BE2C (cell line): ENCODE data around the gene STRA8.

ENCODE experiments used
- DNase-seq: peaks from one replicate; pipeline ENCODE4 v3.0.0-alpha.2; 2020
- H3K27me3 ChIP-seq: fragments of 250-450 bp; sonication (Bioruptor Pico); 2 replicates; pipeline ENCODE4 v1.5.1; 2020; ENCODE audit warnings: mild to moderate bottlenecking
- H3K36me3 ChIP-seq: fragments of 250-450 bp; sonication (Bioruptor Pico); 2 replicates; pipeline ENCODE4 v1.5.1; 2020; ENCODE audit warnings: mild to moderate bottlenecking
- H3K4me1 ChIP-seq: fragments of 250-450 bp; sonication (Bioruptor Pico); 2 replicates; pipeline ENCODE4 v1.5.1; 2020
- H3K4me3 ChIP-seq: 2 replicates; pipeline ENCODE4 v1.5.1; 2011; ENCODE audit warnings: low read depth, low read length
- H3K9me3 ChIP-seq: fragments of 250-450 bp; sonication (Bioruptor Pico); 2 replicates; pipeline ENCODE4 v1.5.1; 2020
- TF ChIP-seq, protein P1 (sequence below): IDR thresholded peaks from 2 replicates; pipeline ENCODE4 v1.5.1; 2012; ENCODE audit warnings: mild to moderate bottlenecking, low read depth, low read length

STRA8 gene

GRCh38 chr7:135273581-135273980, 39.9 kb downstream of the STRA8 start:
- Histone ChIP-seq H3K27me3 (no peaks in the 10 kb centered on the region), H3K4me3 (no peak overlapping the region), H3K9me3 (no peaks in the 10 kb centered on the region), H3K4me1 (no peaks in the 10 kb centered on the region), H3K36me3 (no peaks in the 10 kb centered on the region)
- TF ChIP-seq, protein P1, sequence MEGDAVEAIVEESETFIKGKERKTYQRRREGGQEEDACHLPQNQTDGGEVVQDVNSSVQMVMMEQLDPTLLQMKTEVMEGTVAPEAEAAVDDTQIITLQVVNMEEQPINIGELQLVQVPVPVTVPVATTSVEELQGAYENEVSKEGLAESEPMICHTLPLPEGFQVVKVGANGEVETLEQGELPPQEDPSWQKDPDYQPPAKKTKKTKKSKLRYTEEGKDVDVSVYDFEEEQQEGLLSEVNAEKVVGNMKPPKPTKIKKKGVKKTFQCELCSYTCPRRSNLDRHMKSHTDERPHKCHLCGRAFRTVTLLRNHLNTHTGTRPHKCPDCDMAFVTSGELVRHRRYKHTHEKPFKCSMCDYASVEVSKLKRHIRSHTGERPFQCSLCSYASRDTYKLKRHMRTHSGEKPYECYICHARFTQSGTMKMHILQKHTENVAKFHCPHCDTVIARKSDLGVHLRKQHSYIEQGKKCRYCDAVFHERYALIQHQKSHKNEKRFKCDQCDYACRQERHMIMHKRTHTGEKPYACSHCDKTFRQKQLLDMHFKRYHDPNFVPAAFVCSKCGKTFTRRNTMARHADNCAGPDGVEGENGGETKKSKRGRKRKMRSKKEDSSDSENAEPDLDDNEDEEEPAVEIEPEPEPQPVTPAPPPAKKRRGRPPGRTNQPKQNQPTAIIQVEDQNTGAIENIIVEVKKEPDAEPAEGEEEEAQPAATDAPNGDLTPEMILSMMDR = no peak
- DNase-seq = no peak

DNA sequence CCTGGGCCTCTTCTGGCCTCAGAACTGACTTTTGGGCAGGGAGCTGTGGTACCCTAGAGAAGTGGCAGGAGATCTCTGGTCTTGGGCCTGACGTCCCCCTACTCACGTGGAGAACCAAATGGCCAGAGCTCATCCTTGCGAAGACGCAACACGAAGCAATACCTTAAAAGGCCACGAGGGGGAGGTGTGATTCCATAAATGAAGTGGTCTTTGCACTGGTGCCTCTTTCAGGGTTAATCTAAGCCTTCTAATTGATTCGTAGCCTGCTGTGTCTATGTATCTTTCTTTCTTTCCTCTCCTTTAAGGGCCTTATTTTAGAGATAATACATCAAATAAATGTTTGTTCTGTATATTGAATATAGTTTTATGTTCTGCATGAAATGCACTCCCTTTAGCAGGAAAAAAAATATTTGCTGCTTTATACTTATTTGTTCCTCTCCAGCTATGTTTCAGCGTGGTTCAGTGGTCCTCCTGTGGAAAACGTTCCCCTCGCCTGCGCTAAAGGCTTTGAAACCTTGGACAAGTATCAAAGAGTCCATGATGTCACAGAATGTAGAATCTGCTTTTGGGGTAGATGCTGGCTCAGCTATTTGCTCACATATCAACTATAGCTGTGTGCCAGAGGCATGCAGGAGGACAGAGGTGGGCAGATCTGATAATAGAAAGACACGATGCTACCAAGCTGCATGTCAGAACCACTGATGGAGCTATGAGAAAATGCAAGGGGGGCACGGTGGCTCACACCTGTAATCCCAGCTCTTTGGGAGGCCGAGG, 41.0 kb downstream of the STRA8 start:
- TF ChIP-seq, protein P1 = peak; percentile 86
- DNase-seq = peak; percentile 81
- Histone ChIP-seq H3K27me3 (no peaks in the 10 kb centered on the region), H3K4me3 (no peak overlapping the region), H3K9me3 (no peaks in the 10 kb centered on the region), H3K36me3 (no peaks in the 10 kb centered on the region), H3K4me1 (no peaks in the 10 kb centered on the region)

DNA sequence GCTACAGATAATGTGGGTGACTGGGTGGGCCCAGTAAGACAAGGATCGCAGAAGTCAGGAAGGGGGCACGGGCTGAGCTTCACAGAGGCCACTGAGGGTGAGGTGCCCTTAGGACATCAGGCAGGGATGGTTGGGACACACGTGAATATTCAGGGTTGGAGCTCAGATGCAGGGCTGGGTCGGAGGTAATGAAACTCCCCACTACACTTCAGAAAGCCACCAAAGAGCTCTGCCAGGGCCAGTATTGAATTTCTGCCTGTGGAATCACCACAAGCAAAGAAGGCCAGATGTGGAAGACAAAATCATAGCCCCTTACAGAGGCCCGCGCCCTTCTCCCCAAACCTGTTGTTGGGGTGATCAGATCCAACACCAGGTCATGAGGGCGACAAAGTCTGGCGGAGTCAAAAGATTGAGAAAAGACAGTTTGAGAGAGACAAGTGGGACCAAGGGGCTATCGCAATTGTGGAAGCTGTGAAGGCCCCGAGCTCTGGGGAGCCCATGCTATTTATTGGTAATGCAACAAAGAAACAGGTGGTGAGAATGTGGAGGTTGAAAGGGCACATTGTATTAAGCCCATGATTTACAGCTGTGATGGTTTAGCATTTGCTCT, 42.4 kb downstream of the STRA8 start:
- no peaks in the 10 kb centered on the region for H3K9me3 ChIP-seq
- no peaks in the 10 kb centered on the region for H3K36me3 ChIP-seq
- no peak overlapping the region for H3K4me3 ChIP-seq
- no peaks in the 10 kb centered on the region; the same call in 1 of the 2 replicates for H3K27me3 ChIP-seq
- no peaks in the 10 kb centered on the region for H3K4me1 ChIP-seq
- TF ChIP-seq, protein P1 = no peak
- no peak for DNase-seq

DNA sequence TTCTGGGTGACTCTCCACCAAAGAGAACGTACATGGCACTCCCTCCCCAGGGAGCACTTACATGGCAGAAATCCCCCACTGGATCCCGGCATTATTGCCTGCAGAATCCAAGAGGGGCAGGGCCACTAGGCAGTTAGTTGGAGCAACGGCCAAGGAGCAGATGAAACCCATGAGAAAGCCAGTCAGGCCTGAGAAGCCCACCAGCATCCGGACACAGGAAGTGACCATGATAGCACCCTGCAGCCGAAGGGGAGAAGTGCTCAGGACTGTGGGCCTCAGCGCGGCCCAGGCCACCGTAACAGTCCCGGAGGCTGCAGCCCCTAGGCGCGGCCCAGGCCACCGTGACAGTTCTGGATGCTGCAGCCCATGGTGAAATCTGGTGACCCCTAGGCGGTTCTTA, 43.5 kb downstream of the STRA8 start:
- TF ChIP-seq, protein P1 = no peak
- H3K36me3 ChIP-seq = no peaks in the 10 kb centered on the region
- no peaks in the 10 kb centered on the region for H3K9me3 ChIP-seq
- no peak overlapping the region for H3K4me3 ChIP-seq
- no peak for DNase-seq
- peaks cover 4% of the 10 kb centered on the region; the same call in 1 of the 2 replicates for H3K4me1 ChIP-seq
- H3K27me3 ChIP-seq = no peaks in the 10 kb centered on the region; the same call in 1 of the 2 replicates

- TF ChIP-seq, protein P1 = peak; percentile 100
- DNase-seq = peak; percentile 89
- Histone ChIP-seq H3K9me3 (no peaks in the 10 kb centered on the region), H3K4me1 (peaks cover 8% of the 10 kb centered on the region), H3K4me3 (peak overlapping the region; percentile 12; the same call in 1 of the 2 replicates), H3K27me3 (no peaks in the 10 kb centered on the region; the same call in 1 of the 2 replicates), H3K36me3 (no peaks in the 10 kb centered on the region)
Observed at GRCh38 chr7:135281363-135281949, 47.8 kb downstream of the STRA8 start.
